Left renal pelvis (tissue), 4 donors: ENCODE measurements around the gene HES4. TPM values are rescaled to one million over a fixed set of nuclear protein-coding genes. Genes with fewer than 3 reads are reported as not detected.
"Not testable (repeated sequence)": the region's sequence is repeated elsewhere in the genome, so short reads cannot be mapped to it uniquely, and the experiment has no call there.

ENCODE experiments used
- DNase-seq, 4 donors: peaks; one replicate each; pipeline ENCODE4 v3.0.0-alpha.2; 2013; ENCODE audit warnings: low read depth in 4 of 4, low spot score in 3 of 4
- polyA plus RNA-seq, 4 donors: library from polyadenylated mRNA; unstranded; fragments of 120-200 nt; gene quantifications; one replicate each; pipeline ENCODE4 v1.2.1, GENCODE V29; 2013; ENCODE audit not compliant: insufficient read length in 4 of 4

HES4 gene
- polyA plus RNA-seq, 4 donors = 5.5 to 38.1 (median 17.4) TPM

DNA sequence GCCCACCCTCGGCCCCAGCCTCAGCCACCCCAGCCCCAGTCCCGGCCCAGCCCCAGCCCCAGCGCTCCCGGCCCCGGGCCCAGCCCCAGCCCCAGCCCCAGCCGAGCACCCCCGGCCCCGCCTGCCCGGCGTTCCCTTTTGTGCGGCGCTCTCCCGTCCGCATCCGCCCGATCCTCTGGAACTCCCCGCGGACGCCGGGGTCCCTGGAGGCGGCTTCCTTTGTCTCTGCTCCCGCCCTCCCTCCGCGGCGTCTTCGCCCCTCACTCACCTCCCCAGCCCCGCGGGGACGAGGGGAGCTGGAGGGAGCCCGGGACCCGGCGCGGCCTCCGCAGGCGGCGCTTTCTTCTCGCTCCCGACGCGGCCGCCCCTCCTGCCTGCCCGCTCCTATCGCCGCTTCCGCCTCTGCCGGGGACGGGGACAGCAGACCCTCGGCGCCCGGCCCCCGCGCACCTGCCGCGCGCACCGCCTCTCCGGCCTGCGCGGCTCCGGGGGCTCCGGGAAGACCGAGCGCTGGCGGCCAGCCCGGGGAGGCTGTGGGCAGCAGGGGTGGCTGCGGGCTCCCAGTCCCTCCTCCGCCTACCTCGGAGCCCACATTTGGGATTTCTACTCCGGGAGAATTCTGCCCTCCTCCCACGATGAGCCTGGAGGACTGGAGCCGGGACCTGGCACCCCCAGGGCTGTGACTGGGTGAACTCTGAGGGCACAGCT is 34.0 kb upstream of the HES4 start:
- no peak for DNase-seq

DNA sequence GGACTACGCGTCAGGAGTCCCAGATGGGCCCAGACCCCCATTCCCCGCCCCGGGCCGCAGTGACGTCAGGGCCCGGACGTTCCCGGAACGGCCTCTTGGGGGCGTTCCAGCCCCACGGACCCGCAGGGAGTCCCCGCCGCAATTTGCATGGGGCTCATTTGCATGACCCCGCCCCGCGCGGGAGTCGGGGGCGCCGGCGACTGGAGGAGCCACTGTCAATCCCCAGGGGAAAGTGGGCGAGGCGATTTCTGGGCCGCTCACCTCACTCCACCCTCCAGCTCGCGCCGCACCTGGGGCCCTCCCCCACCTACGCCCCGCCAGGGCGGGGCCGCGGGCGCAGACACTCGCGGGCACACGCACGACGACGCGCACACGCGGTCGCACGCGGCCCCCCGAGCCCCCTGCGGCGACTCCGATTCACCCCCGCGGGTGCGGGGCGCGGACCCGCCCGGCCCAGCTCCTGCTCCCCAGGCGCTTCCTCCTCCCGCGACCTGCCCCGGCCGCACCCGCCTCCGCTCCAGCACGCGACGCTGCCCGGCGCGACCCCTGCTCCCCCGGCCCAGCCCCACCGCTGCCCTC is 33.2 kb upstream of the HES4 start:
- DNase-seq = peak in 2 of 4 donors; percentile 78 to 80

DNA sequence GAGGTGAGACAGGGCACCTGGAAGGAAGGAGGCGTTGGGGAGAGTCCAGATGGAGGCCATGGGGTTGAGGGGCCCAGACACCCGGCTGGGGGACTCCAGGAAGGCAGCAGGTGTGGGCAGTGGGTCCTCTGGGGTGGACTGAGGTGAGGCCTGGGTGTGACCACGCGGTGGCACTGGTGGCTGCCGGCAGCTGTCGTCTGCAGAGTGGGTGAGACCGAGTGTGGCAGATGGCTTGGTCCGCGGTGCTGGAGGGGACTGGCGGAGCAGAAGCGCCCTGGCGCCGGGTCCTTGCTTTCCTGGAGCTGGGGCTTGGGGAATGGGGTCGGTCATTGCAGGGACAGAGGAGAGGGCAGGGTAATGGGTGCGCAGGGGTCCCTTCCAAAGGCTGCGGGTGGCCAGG is 32.5 kb upstream of the HES4 start:
- DNase-seq = no peak

DNA sequence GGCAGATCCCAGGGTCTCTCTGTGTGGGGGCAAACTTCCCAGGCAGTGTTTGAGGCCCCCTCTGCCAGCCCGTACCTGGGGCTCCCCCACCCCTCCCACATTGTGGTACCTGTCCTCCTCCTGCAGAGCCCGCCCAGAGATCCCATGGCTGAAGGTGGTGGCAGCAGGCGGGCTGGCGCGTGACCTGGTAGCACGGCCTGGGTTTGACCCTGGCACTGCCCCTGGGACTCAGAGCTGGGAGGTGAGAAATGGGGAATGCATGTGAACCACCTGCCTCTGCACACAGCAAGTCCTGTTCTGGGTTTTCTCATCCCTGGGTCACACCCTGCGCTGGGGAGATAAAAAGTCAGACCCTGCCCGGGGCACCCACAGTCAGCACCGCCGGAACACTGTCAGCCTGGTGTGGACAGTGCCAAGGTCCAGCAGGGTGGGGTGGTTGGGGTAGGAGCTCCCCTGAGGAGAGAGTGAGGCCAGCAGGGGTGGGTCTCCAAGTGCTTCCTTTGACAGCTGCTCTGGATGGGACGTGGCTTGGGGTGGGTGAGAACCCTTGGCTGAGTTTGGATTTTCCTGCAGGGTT is 31.9 kb upstream of the HES4 start:
- no peak for DNase-seq

DNA sequence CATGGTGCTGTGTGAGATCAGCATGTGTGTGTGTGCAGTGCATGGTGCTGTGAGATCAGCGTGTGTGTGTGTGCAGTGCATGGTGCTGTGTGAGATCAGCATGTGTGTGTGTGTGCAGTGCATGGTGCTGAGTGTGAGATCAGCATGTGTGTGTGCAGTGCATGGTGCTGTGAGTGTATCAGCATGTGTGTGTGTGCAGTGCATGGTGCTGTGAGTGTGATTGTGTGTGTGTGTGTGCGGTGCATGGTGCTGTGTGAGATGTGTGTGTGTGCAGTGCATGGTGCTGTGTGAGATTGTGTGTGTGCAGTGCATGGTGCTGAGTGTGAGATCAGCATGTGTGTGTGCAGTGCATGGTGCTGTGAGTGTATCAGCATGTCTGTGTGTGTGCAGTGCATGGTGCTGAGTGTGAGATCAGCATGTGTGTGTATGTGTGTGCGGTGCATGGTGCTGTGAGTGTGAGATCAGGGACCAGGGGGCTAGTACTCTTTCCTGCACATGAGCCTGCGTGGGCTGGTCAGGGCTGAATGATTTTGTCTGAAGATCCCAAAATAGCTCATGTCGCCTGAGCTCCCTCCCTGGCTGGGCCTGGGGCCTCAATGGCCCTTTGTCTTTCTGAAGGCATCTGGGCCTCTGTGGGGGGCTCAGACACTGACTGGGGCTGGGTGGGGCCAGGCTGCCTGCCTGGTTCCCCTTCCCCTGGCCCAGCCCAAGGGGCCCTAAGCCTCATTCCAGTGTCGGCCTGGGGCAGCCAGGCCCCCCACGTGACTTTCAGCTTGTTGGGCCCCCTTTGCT is 31.2 kb upstream of the HES4 start:
- not testable (repeated sequence) for DNase-seq

DNA sequence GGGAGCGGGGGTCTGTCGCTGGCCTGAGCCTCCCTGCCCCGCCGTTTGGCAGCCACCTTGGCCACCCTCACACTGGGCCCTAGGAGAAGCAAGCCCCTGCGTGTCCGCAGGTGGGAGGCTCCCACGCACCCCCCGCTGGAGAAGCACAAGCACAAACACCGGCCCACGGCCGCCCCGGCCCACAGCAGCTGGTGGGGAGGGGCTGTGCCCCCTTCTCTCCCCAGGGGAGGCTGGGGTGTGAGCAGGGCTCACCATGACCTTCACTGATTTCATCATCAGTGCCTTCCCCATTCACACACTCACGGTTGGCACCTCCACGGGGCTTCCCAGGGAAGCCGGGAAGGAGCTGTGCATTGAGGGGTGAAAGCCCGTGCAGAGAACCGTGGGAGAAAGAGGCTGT is 27.9 kb upstream of the HES4 start:
- DNase-seq = no peak

DNA sequence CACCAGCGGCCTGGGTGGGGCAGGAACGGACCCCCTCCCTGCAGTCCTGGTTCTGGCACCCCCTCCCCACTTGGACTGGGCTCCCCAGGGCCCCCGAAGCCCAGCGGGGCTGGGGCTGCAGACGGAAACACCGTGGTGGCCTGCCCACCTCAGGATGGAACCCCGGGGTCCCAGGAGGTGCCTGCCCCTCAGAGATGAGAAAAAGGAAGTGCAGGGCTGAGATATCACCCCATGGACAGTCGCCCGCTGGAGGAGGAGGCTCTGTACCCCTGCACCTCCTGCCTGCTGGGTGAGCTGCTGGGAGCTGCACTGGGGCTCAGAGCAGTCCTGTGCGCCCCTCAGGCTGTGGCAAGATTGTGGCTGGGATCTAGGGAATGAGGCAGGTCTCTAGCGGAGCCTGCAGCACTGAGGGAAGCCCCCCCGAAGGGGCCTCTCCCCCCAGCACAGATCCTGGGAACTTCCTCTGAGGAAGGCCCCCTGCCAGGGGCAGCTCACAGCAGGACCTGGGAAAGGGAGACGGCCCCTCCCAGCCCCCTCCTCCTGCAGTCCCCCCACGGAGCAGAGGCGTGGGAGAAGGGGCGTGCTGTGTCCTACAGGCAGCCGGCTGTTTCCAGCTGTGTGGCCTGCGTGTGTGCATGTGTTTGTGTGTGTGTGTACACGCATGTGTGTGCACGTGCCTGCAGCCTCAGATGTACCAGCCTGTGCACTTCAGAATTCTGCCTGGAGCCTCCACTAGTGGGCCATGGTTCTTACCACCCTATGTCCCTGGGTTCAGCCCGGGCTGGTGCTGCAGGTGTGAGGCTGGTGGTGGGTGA is 26.9 kb upstream of the HES4 start:
- DNase-seq = no peak

DNA sequence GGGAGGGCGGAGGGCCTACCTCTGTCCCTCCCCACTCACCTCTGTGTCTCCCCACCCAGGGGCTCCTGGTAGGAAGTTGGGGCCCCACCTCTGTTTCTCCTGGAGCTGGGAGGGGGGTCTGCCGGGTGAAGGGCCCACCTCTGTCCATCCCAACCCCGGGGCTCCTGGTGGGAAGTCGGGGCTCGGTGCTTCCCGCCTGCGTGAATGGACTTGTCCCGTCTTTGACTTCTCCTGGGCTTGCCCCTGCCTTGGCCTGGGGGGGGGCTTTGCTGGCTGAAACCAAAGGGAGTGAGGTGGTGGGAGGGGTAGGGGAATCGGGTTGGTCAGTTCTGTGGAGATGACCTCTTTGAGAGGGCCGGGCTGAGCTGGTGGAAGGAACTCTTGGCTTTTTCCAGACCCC is 25.8 kb upstream of the HES4 start:
- DNase-seq = no peak

DNA sequence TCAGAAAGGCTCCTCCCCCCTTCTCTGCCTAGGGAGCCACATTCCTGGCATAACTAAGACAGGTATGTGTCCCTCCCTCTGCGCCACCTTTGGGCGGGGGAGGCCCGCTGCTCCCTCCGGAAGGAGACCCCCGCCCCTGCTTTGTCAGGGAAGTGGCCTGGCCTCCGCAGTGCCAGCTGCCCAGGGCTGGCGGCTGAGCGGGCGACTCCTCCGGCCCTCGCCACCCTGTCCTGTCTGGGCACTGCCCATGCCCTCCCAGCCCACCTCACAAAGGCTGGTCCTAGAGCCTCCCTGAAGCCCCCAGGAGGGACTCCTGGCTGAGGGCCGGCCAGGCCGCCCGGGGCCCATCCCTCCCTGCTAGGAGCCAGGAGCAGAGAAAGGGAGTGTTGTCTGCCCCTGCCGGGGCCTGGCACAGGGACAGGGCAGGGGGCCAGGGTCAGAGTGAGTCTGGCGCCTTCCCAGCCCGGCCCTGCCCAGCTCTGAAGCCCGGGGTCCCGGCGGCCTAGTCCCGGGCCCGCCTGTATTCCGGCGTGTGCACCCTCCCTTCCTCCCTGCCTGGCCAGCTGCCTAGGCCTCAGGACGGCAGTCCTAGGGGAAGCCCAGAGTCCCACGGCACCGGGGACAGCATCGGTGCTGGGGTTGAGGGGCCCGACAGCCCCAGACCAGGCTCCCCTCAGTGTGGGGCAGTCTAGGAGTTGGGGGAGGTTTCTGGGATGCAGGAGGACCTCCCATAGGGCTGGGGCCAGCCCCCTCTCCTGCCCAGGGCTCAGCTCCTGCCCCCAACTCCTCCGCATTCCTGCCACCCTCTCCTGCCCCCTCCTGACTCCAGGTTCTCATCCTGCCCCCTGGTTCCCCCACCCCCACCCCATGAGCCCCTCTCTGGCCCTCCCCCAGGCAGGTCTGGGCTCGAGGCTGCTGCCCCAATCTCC is 25.1 kb upstream of the HES4 start:
- no peak for DNase-seq

DNA sequence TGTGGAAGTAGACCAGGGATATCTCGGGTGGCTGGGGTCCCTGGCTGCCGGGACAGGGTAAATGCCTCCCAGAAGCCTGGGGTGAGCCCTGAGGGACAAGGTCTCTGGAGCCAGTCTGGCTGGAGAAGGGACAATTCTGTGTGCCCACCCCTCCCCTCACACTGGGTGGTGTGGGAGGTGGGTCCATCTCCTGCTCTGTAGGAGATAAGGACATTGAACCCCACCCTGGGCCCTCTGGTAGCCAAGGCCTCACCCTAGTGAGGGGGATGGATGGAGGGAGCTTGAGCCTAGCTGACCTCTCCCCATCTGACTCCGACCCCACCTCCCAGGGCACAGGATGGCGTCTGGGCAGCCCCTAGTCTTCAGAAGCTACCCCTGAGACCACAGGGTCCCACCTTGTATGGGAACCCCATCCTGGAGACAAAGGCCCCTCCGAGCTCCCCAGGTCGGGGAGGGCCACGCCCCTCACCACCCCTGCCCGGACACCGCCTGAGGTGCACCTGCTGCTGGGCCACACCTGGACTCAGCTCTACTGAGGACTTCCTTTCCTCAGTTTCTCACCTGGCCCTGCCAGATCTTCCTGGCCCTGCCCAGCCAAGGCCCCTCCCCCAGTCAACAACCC is 24.4 kb upstream of the HES4 start:
- no peak for DNase-seq

DNA sequence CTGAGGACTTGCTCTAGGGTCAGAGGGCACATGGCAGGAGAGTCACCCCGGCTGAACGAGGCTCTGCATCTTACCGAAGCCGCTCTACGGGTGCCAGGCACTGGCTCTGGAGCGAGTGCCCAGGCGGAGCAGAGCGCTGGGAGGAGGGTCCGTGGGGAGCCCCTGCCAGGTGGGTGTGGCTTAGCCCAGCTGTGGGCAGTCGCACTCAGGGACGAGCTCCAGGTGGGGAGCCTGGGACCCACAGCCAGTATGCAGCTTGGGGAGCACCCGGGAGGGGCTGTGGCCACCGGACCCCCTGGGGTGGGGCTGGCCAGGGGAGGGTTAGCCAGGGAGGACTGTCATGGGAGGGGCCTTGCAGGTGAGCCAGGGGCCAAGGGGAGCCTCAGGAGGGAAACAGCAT is 23.8 kb upstream of the HES4 start:
- no peak for DNase-seq

DNA sequence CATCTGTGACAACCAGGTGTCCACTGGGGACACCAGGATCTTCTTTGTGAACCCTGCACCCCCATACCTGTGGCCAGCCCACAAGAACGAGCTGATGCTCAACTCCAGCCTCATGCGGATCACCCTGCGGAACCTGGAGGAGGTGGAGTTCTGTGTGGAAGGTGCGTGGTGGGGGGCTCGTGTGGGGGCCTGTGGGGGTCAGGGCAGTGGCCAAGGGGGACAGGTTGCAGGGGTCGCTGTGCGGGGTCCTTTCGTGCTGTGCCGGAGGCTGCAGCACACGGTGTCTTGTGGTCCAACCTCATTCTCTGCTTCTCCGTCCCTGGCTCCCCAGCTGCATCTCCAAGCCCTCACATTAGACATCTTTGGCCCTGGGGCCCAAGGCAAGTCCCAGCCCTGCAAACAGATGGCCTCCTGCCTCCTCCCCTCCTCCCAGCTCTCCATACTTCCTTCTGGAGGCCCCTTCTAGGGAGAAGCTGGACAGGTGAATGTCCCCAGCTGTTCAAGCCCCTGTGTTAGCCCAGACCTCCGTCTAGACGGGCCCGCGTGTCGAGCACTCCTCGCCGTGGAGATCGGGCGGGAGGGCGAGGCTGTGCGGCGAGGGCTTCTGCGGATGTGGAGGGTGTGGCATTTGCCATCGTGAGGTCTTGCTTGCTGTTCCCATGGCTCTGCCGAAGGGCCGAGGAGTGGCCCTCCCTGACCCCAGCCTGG is 22.6 kb upstream of the HES4 start:
- DNase-seq = no peak

DNA sequence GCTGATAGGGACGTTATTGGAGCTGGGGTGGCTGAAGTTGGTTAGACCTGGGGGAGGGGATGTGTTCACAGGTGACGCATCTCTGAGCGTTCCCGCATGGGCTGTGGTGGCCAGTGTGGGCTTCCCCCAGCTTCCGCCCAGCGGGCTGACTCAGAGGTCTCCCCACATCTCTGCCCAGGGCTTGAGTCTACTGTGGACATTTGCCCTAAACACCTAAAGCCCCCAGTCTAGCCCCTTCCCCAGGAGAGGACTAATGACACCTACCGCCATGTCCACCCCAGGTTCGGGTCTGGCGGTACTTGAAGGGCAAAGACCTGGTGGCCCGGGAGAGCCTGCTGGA is 22.0 kb upstream of the HES4 start:
- no peak for DNase-seq

DNA sequence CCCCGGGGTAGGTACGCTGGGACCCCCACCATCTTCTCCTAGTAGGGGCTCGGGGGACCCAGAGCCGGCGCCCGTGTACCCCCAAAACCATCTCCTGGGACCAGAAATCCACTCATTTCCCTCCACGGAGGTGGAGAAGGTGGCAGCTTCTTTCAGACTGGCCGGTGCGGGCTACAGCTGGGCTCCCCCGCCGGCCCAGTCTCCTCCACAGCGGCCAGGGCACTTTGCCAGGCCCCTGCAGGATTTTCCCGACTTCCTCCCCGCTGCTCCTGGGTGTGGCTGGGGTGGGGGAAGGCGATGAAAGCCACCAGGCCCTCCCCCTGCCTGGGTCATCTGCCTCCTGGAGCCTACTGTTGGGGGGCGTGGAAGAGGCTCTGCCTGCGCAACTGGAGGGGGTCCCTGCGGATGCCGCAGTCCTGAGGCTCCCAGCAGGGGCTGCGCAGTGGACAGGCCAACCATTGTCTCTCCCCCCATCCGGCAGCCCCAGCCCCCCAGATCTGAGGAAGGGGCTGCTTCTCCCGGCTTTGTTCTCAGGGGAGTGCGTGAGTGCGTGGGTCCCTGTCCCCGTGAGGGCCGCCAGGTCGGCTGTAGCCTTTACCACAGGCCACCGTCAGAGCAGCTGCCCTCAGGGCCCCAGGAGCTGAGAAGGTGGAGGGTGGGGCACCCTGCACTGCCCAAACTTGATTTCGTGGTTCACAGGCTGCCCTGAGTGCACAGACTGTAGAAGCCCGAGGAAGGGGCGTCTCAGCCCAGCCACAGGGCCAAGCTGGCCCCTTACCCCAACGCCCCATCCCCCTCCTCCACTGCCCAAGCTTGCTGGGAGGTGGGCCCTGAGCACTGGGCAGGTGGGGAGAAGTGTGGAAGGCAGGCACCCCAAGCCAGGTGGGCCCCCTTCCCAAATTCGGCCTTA is 21.4 kb upstream of the HES4 start:
- DNase-seq = no peak

DNA sequence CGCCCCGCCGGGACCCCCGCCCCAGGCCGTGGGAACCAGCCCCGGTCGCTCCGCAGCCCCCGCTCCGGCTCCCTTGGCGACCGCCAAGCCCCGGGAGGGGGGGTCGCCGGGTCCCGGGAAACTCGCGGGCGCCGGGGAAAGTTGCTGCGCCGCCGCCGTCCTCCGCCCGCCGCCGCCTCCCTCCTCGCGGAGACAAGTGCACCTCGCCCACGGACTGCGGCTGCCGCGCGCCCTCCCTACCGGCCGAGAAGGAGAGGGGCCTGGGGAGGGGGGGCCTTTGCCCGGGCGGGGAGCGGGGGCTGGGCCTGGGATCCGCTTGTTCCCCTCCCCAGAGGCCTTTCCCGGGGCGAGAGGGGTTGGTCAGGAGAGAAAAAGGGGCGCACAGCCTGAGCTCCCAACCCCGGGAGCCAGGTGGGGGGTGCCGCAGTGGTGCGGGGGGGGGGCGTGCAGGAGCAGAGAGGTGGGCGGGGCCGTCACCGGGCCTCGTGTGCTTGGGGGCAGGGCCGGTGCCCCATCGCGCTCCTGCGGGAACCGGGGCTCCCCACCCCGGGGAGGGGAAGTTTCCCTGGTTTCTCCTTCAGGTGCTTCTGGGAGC is 20.6 kb upstream of the HES4 start:
- DNase-seq = no peak

DNA sequence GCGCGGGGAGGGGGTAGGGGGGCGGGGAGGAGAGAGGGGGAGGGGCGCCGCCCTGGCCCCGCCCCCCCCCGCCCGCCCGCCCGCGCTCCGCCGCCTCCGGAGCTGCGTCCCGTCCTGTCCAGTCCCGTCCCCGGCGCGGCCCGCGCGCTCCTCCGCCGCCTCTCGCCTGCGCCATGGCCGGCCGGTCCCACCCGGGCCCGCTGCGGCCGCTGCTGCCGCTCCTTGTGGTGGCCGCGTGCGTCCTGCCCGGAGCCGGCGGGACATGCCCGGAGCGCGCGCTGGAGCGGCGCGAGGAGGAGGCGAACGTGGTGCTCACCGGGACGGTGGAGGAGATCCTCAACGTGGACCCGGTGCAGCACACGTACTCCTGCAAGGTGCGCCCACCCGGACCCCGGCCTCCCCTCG is 20.1 kb upstream of the HES4 start, which contains the start of gene AGRN:
AGRN (plus strand) TSS at position 121 of the 405 bp plus-strand sequence; CDS start at position 174, 53 bp downstream.
- no peak for DNase-seq
